Right cardiac atrium (tissue), 5 donors: Measurements from ENCODE around the gene ANO4. TPM values are rescaled to one million over a fixed set of nuclear protein-coding genes. Genes with fewer than 3 reads are reported as not detected.

Source experiments
- ATAC-seq, 2 donors: fragments of 200-7000 bp; cut with Tn5 transposase; one replicate each; pipeline versions ENCODE4 v1.8.0 to v1.9.1; 2020; ENCODE audit warnings: moderate library complexity in 2 of 2, mild to moderate bottlenecking in 1 of 2
- DNase-seq, 3 donors: peaks; one replicate each; pipeline ENCODE4 v3.0.0-alpha.2; 2020
- H3K27ac ChIP-seq: one replicate; pipeline ENCODE4 v1.5.1; 2013; ENCODE audit warnings: mild to moderate bottlenecking, low read length, control low read depth, moderate library complexity
- H3K27me3 ChIP-seq: one replicate; pipeline ENCODE4 v1.6.1; 2013; ENCODE audit not compliant: control insufficient read depth, insufficient read depth
- H3K4me1 ChIP-seq: one replicate; pipeline ENCODE4 v1.6.1; 2013; ENCODE audit warnings: low read length; ENCODE audit not compliant: control insufficient read depth, insufficient read depth
- H3K4me3 ChIP-seq: one replicate; pipeline ENCODE4 v1.5.1; 2013; ENCODE audit warnings: low read length, control low read depth
- H3K9me3 ChIP-seq: one replicate; pipeline ENCODE4 v1.6.1; 2013; ENCODE audit warnings: low read length; ENCODE audit not compliant: control insufficient read depth
- whole genome bisulfite sequencing: extraction: QIAGEN DNeasy Blood & Tissue Kit; methylation state at CpG from one replicate; pipeline ENCODE4 v1.1.7; 2013; 5-methylcytosine and 5-hydroxymethylcytosine counted together
- intact Hi-C, 4 donors: fragments of 100-400 bp; cut with DNase I; formaldehyde crosslinking; loops; one replicate each; pipeline versions ENCODE4 v1.11.0 to v1.14.0; 2022 to 2023
- polyA plus RNA-seq: library from polyadenylated mRNA; stranded (reverse); fragments of 200-250 nt; gene quantifications from one replicate; pipeline ENCODE4 v1.2.3, GENCODE V29; 2013
- total RNA-seq, 4 donors: library from RNA; stranded (reverse); fragmentation: NEBNext Ultra II Directional; extraction: Animal tissue kit (Norgen Biotek cat#: 25700); gene quantifications; one replicate each; pipeline ENCODE4 v1.2.1, GENCODE V29; 2021
- donor health status: healthy with polysubstance abuse.
- donor health status: DM: no; HTN: yes; CAD: no.
- donor health status: DM: no; HTN: no; CAD: no.
- donor health status: DM: no; HTN: yes; CAD: no; lungs with severe emphysema.
- donor health status: DM: yes; HTN: yes; CAD: no.

Gene ANO4
- total and polyA plus RNA-seq, 5 donors, result 0.23 to 0.89 (median 0.29) TPM; not detected in 1

GRCh38 chr12:101068402-101068801 is 273.8 kb downstream of the ANO4 start:
- Histone ChIP-seq H3K4me1 (no peaks in the 10 kb centered on the region), H3K27me3 (no peaks in the 10 kb centered on the region), H3K9me3 (no peaks in the 10 kb centered on the region), H3K27ac (no peak overlapping the region), H3K4me3 (no peak overlapping the region)
- intact Hi-C loops, result no loop called here
- ATAC-seq (no peak), DNase-seq (no peak)
- WGBS, result 85% methylated on average over 3 of the region's 3 CpGs

GRCh38 chr12:101068836-101069235 is 274.3 kb downstream of the ANO4 start:
- WGBS, result 52% methylated on average over 4 of the region's 4 CpGs
- DNase-seq (no peak), ATAC-seq (no peak)
- Histone ChIP-seq H3K27ac (no peak overlapping the region), H3K27me3 (no peaks in the 10 kb centered on the region), H3K4me1 (no peaks in the 10 kb centered on the region), H3K4me3 (no peak overlapping the region), H3K9me3 (no peaks in the 10 kb centered on the region)
- intact Hi-C loops, result no loop called here

- Histone ChIP-seq H3K4me3 (no peak overlapping the region), H3K27ac (no peak overlapping the region), H3K4me1 (no peaks in the 10 kb centered on the region), H3K9me3 (no peaks in the 10 kb centered on the region), H3K27me3 (no peaks in the 10 kb centered on the region)
- DNase-seq, result no peak
- WGBS, result 75% methylated on average over 7 of the region's 7 CpGs
- intact Hi-C loops, result no loop called here
- ATAC-seq, result no peak
Observed at GRCh38 chr12:101074940-101075680, 280.5 kb downstream of the ANO4 start.

GRCh38 chr12:101076921-101077320 is 282.3 kb downstream of the ANO4 start:
- Histone ChIP-seq H3K27ac (no peak overlapping the region), H3K4me1 (no peaks in the 10 kb centered on the region), H3K9me3 (no peaks in the 10 kb centered on the region), H3K27me3 (no peaks in the 10 kb centered on the region), H3K4me3 (no peak overlapping the region)
- ATAC-seq (no peak), DNase-seq (peak in 1 of 3 donors; percentile 43)
- intact Hi-C loops, result no loop called here
- 30% methylated on average over 4 of the region's 4 CpGs for WGBS

- WGBS, result 39% methylated on average over 3 of the region's 3 CpGs
- intact Hi-C loops, result no loop called here
- no peaks in the 10 kb centered on the region for H3K4me1 ChIP-seq
Observed at GRCh38 chr12:101077791-101078528, 283.4 kb downstream of the ANO4 start.

DNA sequence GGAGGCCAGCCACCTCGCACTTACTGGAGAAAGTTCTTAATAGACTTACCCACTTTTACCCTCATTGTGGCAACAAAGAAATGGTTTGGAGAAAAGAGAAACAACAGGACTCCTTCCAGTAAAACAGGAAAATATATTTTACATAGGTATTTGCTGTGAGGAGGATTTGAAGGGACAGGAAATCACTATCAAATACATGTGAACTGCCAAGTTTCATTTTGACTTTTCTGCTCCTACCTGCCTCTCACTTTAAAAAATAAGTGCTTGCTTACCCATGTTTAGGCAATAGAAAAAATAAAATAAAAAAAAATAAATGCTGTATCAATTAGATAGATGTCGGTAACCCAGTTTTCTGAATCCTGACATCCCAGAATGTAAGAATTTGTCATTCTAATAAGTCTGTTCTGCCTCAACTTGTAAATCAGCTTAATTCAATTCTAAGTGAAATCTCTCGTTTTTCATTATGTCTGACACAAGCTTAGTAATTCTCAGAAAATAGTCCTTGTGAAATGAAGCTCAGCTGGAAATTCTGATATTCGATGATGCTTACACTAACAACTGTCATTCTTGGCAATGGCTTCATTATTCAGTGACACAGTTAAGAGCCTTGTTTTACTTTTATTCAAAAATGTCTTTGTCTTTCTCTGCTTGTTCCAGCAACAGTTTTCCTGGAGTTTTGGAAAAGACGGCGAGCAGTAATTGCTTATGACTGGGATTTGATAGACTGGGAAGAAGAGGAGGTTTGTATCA is 284.1 kb downstream of the ANO4 start:
- WGBS, result 56% methylated on average over 6 of the region's 6 CpGs
- Histone ChIP-seq H3K4me3 (no peak overlapping the region), H3K27me3 (no peaks in the 10 kb centered on the region), H3K27ac (no peak overlapping the region), H3K9me3 (no peaks in the 10 kb centered on the region), H3K4me1 (no peaks in the 10 kb centered on the region)
- DNase-seq (no peak), ATAC-seq (no peak)
- intact Hi-C loops, result no loop called here

More at GRCh38 chr12:101077791-101078528, 283.4 kb downstream of the ANO4 start:
- Histone ChIP-seq H3K4me3 (no peak overlapping the region), H3K9me3 (no peaks in the 10 kb centered on the region), H3K27ac (no peak overlapping the region), H3K27me3 (no peaks in the 10 kb centered on the region)
- ATAC-seq (no peak), DNase-seq (no peak)

- intact Hi-C loops, result no loop called here
Observed at GRCh38 chr12:101082706-101083105, 288.1 kb downstream of the ANO4 start.

GRCh38 chr12:101086490-101087135 is 292.0 kb downstream of the ANO4 start:
- 26% methylated on average over 11 of the region's 11 CpGs for WGBS
- H3K27me3 ChIP-seq, result no peaks in the 10 kb centered on the region
- no peaks in the 10 kb centered on the region for H3K9me3 ChIP-seq
- H3K27ac ChIP-seq, result no peak overlapping the region
- intact Hi-C loops, result no loop called here
- H3K4me1 ChIP-seq, result no peaks in the 10 kb centered on the region
- H3K4me3 ChIP-seq, result no peak overlapping the region
- DNase-seq, result no peak
- ATAC-seq, result no peak

More at GRCh38 chr12:101082706-101083105, 288.1 kb downstream of the ANO4 start:
- no peaks in the 10 kb centered on the region for H3K9me3 ChIP-seq
- no peaks in the 10 kb centered on the region for H3K27me3 ChIP-seq
- no peak overlapping the region for H3K27ac ChIP-seq
- no peak overlapping the region for H3K4me3 ChIP-seq
- ATAC-seq, result no peak
- no peaks in the 10 kb centered on the region for H3K4me1 ChIP-seq
- no peak for DNase-seq
- 48% methylated on average over 3 of the region's 3 CpGs for WGBS

GRCh38 chr12:101087920-101088319 is 293.3 kb downstream of the ANO4 start:
- Histone ChIP-seq H3K4me3 (no peak overlapping the region), H3K4me1 (no peaks in the 10 kb centered on the region), H3K9me3 (no peaks in the 10 kb centered on the region), H3K27ac (no peak overlapping the region), H3K27me3 (no peaks in the 10 kb centered on the region)
- WGBS, result 89% methylated on average over 5 of the region's 5 CpGs
- no peak for DNase-seq
- intact Hi-C loops, result no loop called here
- ATAC-seq, result no peak

- DNase-seq (no peak), ATAC-seq (no peak)
- WGBS, result 82% methylated on average over 3 of the region's 3 CpGs
- H3K4me3 ChIP-seq, result no peak overlapping the region
- intact Hi-C loops, result no loop called here
- H3K4me1 ChIP-seq, result no peaks in the 10 kb centered on the region
- H3K9me3 ChIP-seq, result no peaks in the 10 kb centered on the region
- no peak overlapping the region for H3K27ac ChIP-seq
- no peaks in the 10 kb centered on the region for H3K27me3 ChIP-seq
Observed at GRCh38 chr12:101089271-101089670, 294.7 kb downstream of the ANO4 start.
